HG03520 (cell line): ENCODE measurements around the gene DACT3.
A peak's percentile ranks its signal among the peaks of the same experiment; 100 is the strongest.

Source experiments
- ATAC-seq: cut with Tn5 transposase; IDR thresholded peaks from one replicate; pipeline ENCODE4 v1.9.1; 2021; ENCODE audit warnings: mild to moderate bottlenecking, moderate library complexity; ENCODE audit not compliant: unreplicated experiment

DACT3 gene

GRCh38 chr19:46661020-46661731, at the start of gene DACT3:
TSS of gene DACT3 (minus strand) at chr19:46661182. CDS start at chr19:46661064, 118 bp downstream.
- peak; percentile 80 for ATAC-seq

- ATAC-seq = no peak
These were observed 49.7 kb upstream of the DACT3 start for GRCh38 chr19:46710687-46711086.

- ATAC-seq = no peak
These were observed 43.5 kb upstream of the DACT3 start for GRCh38 chr19:46704379-46705076.

GRCh38 chr19:46700704-46701103, 39.7 kb upstream of the DACT3 start:
- ATAC-seq = no peak

- no peak for ATAC-seq
These were observed 37.7 kb upstream of the DACT3 start for GRCh38 chr19:46698395-46699321.

- ATAC-seq = no peak
These were observed 36.4 kb upstream of the DACT3 start for GRCh38 chr19:46697204-46697960.

GRCh38 chr19:46696866-46697203, 35.9 kb upstream of the DACT3 start:
- no peak for ATAC-seq

- ATAC-seq = no peak
These were observed 35.1 kb upstream of the DACT3 start for GRCh38 chr19:46696052-46696451.

GRCh38 chr19:46693760-46694159, 32.8 kb upstream of the DACT3 start:
- ATAC-seq = no peak

- ATAC-seq = no peak
These were observed 32.1 kb upstream of the DACT3 start for GRCh38 chr19:46692918-46693722.

- no peak for ATAC-seq
These were observed 31.0 kb upstream of the DACT3 start for GRCh38 chr19:46691948-46692347.

GRCh38 chr19:46691104-46691503, 30.1 kb upstream of the DACT3 start:
- ATAC-seq = no peak

GRCh38 chr19:46689358-46689757, 28.4 kb upstream of the DACT3 start:
- ATAC-seq = no peak

- no peak for ATAC-seq
These were observed 26.6 kb upstream of the DACT3 start for GRCh38 chr19:46687438-46688145.

- ATAC-seq = no peak
These were observed 24.2 kb upstream of the DACT3 start for GRCh38 chr19:46685189-46685588.

GRCh38 chr19:46678110-46678732, 17.2 kb upstream of the DACT3 start:
- ATAC-seq = no peak

GRCh38 chr19:46674416-46675178, 13.6 kb upstream of the DACT3 start:
- ATAC-seq = no peak

GRCh38 chr19:46670813-46671212, 9.8 kb upstream of the DACT3 start:
- ATAC-seq = no peak
